Upper lobe of left lung (tissue), 4 donors: ENCODE data around the gene EXD3.

ENCODE experiments used
- POLR2A ChIP-seq, 4 donors: fragments of 450-650 bp; IDR thresholded peaks; one replicate each; pipeline ENCODE4 v1.5.1; 2016 to 2017; ENCODE audit warnings: antibody characterized with exemption in 4 of 4, mild to moderate bottlenecking in 2 of 4
- POLR2AphosphoS5 ChIP-seq, 2 donors: sonication (generic); formaldehyde crosslinking; IDR thresholded peaks; one replicate each; pipeline ENCODE4 v1.5.1; 2017; ENCODE audit warnings: antibody characterized with exemption in 2 of 2
- TF ChIP-seq, protein P1 (sequence below), 6 experiments: fragments of 450-650 bp in 4 of 6; fragments of 200-600 bp in 2 of 6; sonication (generic) in 2 of 6; IDR thresholded peaks; one replicate each; pipeline ENCODE4 v1.5.1; 2016 to 2019; ENCODE audit warnings: antibody characterized with exemption in 6 of 6

DNA sequence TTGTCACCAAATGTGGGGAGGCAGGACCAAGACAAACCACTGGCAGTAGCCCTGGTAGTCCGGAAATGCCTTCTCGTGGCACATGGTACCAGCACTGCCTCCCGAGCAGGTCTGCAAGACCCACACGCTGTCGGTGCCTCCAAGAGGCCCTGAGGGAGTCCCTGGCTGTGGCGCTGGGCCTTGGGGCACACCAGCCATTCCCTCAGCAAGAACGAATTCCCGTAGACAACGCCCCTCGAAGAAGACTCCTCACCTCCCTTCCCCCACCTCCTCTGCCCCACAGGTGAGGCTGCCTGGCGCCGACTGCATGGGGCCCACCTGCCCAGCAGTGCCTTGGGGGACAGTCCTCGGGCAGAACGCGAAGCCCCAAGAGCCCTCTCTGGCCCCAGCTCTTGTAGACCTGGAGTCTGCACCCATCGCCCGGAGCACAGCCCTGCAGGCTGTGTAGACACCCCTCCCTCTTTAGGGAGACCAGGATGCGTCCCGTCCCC is 56.0 kb downstream of the EXD3 start:
- no peak for TF ChIP-seq POLR2A (IDR thresholded peaks at IDR 0.05)
- TF ChIP-seq, protein P1, sequence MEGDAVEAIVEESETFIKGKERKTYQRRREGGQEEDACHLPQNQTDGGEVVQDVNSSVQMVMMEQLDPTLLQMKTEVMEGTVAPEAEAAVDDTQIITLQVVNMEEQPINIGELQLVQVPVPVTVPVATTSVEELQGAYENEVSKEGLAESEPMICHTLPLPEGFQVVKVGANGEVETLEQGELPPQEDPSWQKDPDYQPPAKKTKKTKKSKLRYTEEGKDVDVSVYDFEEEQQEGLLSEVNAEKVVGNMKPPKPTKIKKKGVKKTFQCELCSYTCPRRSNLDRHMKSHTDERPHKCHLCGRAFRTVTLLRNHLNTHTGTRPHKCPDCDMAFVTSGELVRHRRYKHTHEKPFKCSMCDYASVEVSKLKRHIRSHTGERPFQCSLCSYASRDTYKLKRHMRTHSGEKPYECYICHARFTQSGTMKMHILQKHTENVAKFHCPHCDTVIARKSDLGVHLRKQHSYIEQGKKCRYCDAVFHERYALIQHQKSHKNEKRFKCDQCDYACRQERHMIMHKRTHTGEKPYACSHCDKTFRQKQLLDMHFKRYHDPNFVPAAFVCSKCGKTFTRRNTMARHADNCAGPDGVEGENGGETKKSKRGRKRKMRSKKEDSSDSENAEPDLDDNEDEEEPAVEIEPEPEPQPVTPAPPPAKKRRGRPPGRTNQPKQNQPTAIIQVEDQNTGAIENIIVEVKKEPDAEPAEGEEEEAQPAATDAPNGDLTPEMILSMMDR (IDR thresholded peaks at IDR 0.05), result no peak
- no peak for TF ChIP-seq POLR2AphosphoS5 (IDR thresholded peaks at IDR 0.05)
